Osteoblast (primary cell): Measurements from ENCODE around the gene SHLD3. TPM values are rescaled to one million over a fixed set of nuclear protein-coding genes. Genes with fewer than 3 reads are reported as not detected.
"Not testable (repeated sequence)": the region's sequence is repeated elsewhere in the genome, so short reads cannot be mapped to it uniquely, and the experiment has no call there.

Experiments used
- DNase-seq: peaks from one replicate; pipeline ENCODE4 v3.0.0; 2011; ENCODE audit warnings: low spot score, mixed read lengths; ENCODE audit not compliant: insufficient read length; ENCODE audit errors: missing footprints
- H2AFZ ChIP-seq: 2 replicates; pipeline ENCODE4 v1.6.0; 2011; ENCODE audit warnings: mild to moderate bottlenecking, low read length
- H3K27ac ChIP-seq: 2 replicates; pipeline ENCODE4 v1.5.1; 2011; ENCODE audit warnings: mild to moderate bottlenecking, low read depth, low read length, moderate library complexity
- H3K27me3 ChIP-seq: 2 replicates; pipeline ENCODE4 v1.6.0; 2012; ENCODE audit warnings: mild to moderate bottlenecking, control low read depth, inconsistent platforms, low read length, moderate library complexity; ENCODE audit not compliant: insufficient read depth
- H3K36me3 ChIP-seq: 2 replicates; pipeline ENCODE4 v1.5.1; 2011; ENCODE audit warnings: mild to moderate bottlenecking, low read length, control low read depth, moderate library complexity; ENCODE audit not compliant: insufficient read depth
- H3K4me1 ChIP-seq: 2 replicates; pipeline ENCODE4 v1.5.1; 2011; ENCODE audit warnings: mild to moderate bottlenecking, low read length, control low read depth, moderate library complexity; ENCODE audit not compliant: insufficient read depth
- H3K4me2 ChIP-seq: 2 replicates; pipeline ENCODE4 v1.6.0; 2011; ENCODE audit warnings: mild to moderate bottlenecking, low read length; ENCODE audit not compliant: insufficient read depth
- H3K4me3 ChIP-seq: fragments of 200-600 bp; sonication (generic); 3 replicates; pipeline ENCODE4 v1.5.1; 2012; ENCODE audit warnings: mild to moderate bottlenecking, low read length, inconsistent platforms; ENCODE audit not compliant: insufficient read depth
- H3K79me2 ChIP-seq: 2 replicates; pipeline ENCODE4 v1.6.0; 2012; ENCODE audit warnings: mild to moderate bottlenecking, low read length, control low read depth, inconsistent platforms; ENCODE audit not compliant: insufficient read depth
- H3K9me3 ChIP-seq: 2 replicates; pipeline ENCODE4 v1.5.1; 2011; ENCODE audit warnings: low read depth, low read length, control low read depth
- H4K20me1 ChIP-seq: 2 replicates; pipeline ENCODE4 v1.6.0; 2012; ENCODE audit warnings: mild to moderate bottlenecking, low read length, control low read depth; ENCODE audit not compliant: insufficient read depth
- CTCF ChIP-seq: IDR thresholded peaks from 2 replicates; pipeline ENCODE4 v1.5.1; 2011; ENCODE audit warnings: mild to moderate bottlenecking, low read depth, low read length, moderate library complexity; ENCODE audit errors: extremely low read depth
- total RNA-seq: library from RNA; depleted of rRNA; stranded (reverse); fragments of >200 nt; gene quantifications from 2 replicates; pipeline ENCODE4 v1.2.3, GENCODE V29; 2012

Gene SHLD3
- total RNA-seq, 1 donor = 4.3 TPM

GRCh38 chr5:65611524-65611923, 13.3 kb upstream of the SHLD3 start:
- H3K27me3 ChIP-seq = no peaks in the 10 kb centered on the region
- H3K27ac ChIP-seq = no peak overlapping the region
- no peaks in the 10 kb centered on the region for H3K4me1 ChIP-seq
- H2AFZ ChIP-seq = no peak overlapping the region
- TF ChIP-seq CTCF = no peak
- peaks cover 3% of the 10 kb centered on the region for H4K20me1 ChIP-seq
- H3K36me3 ChIP-seq = peaks cover 62% of the 10 kb centered on the region
- H3K4me2 ChIP-seq = no peak overlapping the region
- no peaks in the 10 kb centered on the region for H3K9me3 ChIP-seq
- peaks cover 13% of the 10 kb centered on the region for H3K79me2 ChIP-seq
- H3K4me3 ChIP-seq = no peak overlapping the region
- no peak for DNase-seq

- Histone ChIP-seq H3K36me3 (peaks cover 53% of the 10 kb centered on the region), H3K9me3 (no peaks in the 10 kb centered on the region), H3K79me2 (peaks cover 20% of the 10 kb centered on the region), H3K27me3 (no peaks in the 10 kb centered on the region), H3K4me2 (no peak overlapping the region), H3K4me3 (no peak overlapping the region), H3K4me1 (no peaks in the 10 kb centered on the region), H3K27ac (no peak overlapping the region), H4K20me1 (peaks cover 3% of the 10 kb centered on the region), H2AFZ (no peak overlapping the region)
- no peak for DNase-seq
- TF ChIP-seq CTCF = no peak
Measured at GRCh38 chr5:65612298-65612907, 12.4 kb upstream of the SHLD3 start.

- no peak overlapping the region for H3K4me2 ChIP-seq
- no peak for DNase-seq
- H3K4me3 ChIP-seq = no peak overlapping the region
- no peaks in the 10 kb centered on the region for H3K9me3 ChIP-seq
- no peak for TF ChIP-seq CTCF
- peaks cover 11% of the 10 kb centered on the region for H3K36me3 ChIP-seq
- H3K27me3 ChIP-seq = no peaks in the 10 kb centered on the region
- H4K20me1 ChIP-seq = peaks cover 16% of the 10 kb centered on the region
- peaks cover 19% of the 10 kb centered on the region for H3K4me1 ChIP-seq
- H2AFZ ChIP-seq = no peak overlapping the region
- H3K79me2 ChIP-seq = peaks cover 84% of the 10 kb centered on the region
- no peak overlapping the region for H3K27ac ChIP-seq
Measured at GRCh38 chr5:65620021-65620420, 4.8 kb upstream of the SHLD3 start.

GRCh38 chr5:65621961-65622360, 2.9 kb upstream of the SHLD3 start:
- peak overlapping the region; percentile 97 for H3K4me2 ChIP-seq
- not testable (repeated sequence) for H3K36me3 ChIP-seq, H3K27ac ChIP-seq, H2AFZ ChIP-seq, H3K4me3 ChIP-seq, DNase-seq, H3K27me3 ChIP-seq, H3K9me3 ChIP-seq
- H4K20me1 ChIP-seq = peaks cover 15% of the 10 kb centered on the region
- H3K79me2 ChIP-seq = peaks cover 88% of the 10 kb centered on the region
- peaks cover 28% of the 10 kb centered on the region for H3K4me1 ChIP-seq
